ENCODE data around the gene IRS1.

Gene IRS1

DNA sequence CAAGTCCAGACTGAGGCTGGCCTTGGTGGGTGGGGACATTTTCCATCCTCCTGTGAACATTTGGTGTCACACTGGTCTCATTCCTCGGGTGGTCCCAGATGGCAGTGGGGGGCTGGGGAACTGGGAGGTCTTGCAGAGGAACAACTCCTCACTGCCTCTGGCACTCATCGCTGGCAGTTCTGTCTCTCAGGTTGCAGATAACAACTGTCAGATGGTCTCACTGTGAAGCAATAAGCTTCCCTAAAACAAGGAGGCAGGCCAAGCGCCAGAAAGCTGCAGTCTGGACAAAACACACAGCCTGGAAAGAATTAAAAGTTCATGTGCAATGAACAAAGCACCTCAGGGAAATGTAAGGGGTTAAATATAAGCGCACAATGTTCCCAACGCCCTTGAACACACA is 78.1 kb downstream of the IRS1 start:
- no peaks in the 10 kb centered on the region for H4K20me1 ChIP-seq (ENCODE audit: low read depth, low read length)
- H3K9ac ChIP-seq (ENCODE audit: low read length) = no peak overlapping the region
- no peaks in the 10 kb centered on the region for H3K9me3 ChIP-seq (ENCODE audit: insufficient read depth, low read length)
- H2AFZ ChIP-seq (ENCODE audit: low read depth, low read length, severe bottlenecking) = no peak overlapping the region
- H3K27ac ChIP-seq (ENCODE audit: low read depth, low read length) = no peak overlapping the region
- no peaks in the 10 kb centered on the region for H3K36me3 ChIP-seq (ENCODE audit: low read length)
- H3K4me2 ChIP-seq (ENCODE audit: low read depth, low read length, poor library complexity, severe bottlenecking) = no peak overlapping the region
- TF ChIP-seq, protein P1, sequence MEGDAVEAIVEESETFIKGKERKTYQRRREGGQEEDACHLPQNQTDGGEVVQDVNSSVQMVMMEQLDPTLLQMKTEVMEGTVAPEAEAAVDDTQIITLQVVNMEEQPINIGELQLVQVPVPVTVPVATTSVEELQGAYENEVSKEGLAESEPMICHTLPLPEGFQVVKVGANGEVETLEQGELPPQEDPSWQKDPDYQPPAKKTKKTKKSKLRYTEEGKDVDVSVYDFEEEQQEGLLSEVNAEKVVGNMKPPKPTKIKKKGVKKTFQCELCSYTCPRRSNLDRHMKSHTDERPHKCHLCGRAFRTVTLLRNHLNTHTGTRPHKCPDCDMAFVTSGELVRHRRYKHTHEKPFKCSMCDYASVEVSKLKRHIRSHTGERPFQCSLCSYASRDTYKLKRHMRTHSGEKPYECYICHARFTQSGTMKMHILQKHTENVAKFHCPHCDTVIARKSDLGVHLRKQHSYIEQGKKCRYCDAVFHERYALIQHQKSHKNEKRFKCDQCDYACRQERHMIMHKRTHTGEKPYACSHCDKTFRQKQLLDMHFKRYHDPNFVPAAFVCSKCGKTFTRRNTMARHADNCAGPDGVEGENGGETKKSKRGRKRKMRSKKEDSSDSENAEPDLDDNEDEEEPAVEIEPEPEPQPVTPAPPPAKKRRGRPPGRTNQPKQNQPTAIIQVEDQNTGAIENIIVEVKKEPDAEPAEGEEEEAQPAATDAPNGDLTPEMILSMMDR (IDR thresholded peaks at IDR 0.05; ENCODE audit: insufficient read depth, low read length, poor library complexity, severe bottlenecking) = no peak
- TF ChIP-seq EZH2phosphoT487 (conservative IDR thresholded peaks at IDR 0.05; ENCODE audit: low read length) = no peak
- H3K27me3 ChIP-seq (ENCODE audit: low read length) = no peaks in the 10 kb centered on the region
- H3K9me2 ChIP-seq (replicated peaks; ENCODE audit: insufficient read depth, low read length) = no peaks in the 10 kb centered on the region
- no peak overlapping the region for H3K4me3 ChIP-seq (ENCODE audit: insufficient read depth, low read length, poor library complexity, severe bottlenecking)
- H3F3A ChIP-seq (ENCODE audit: insufficient read depth) = no peaks in the 10 kb centered on the region
- no peaks in the 10 kb centered on the region for H3K79me2 ChIP-seq (ENCODE audit: insufficient read depth, low read length)

DNA sequence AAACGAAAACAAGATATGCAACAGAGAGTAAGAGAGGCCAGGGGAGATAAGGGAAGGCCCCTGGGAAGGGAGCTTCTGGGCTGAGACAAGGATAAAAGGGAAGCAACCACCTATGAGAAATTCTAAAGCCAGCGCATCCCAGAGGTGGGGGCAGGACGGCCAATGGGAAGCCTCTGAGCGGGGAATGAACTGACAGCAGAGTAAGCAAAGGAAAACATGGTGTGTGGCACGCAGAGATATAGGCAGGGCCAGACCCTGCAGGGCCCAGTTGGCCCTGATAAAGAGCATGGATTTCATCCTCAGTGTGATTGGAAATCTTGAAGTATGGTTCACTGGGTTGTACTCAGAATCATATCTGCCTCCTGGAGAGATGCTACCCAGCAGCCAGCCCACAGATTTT is 78.7 kb downstream of the IRS1 start:
- Histone ChIP-seq H3K79me2 (ENCODE audit: insufficient read depth, low read length) (no peaks in the 10 kb centered on the region), H3F3A (ENCODE audit: insufficient read depth) (0 out of 2 replicates have a peak, but pooled peaks cover 2% of the 10 kb centered on the region), H3K27ac (ENCODE audit: low read depth, low read length) (no peak overlapping the region), H2AFZ (ENCODE audit: low read depth, low read length, severe bottlenecking) (no peak overlapping the region), H3K36me3 (ENCODE audit: low read length) (no peaks in the 10 kb centered on the region), H4K20me1 (ENCODE audit: low read depth, low read length) (no peaks in the 10 kb centered on the region), H3K4me3 (ENCODE audit: insufficient read depth, low read length, poor library complexity, severe bottlenecking) (no peak overlapping the region), H3K9ac (ENCODE audit: low read length) (no peak overlapping the region), H3K9me2 (replicated peaks; ENCODE audit: insufficient read depth, low read length) (no peaks in the 10 kb centered on the region), H3K9me3 (ENCODE audit: insufficient read depth, low read length) (no peaks in the 10 kb centered on the region), H3K4me2 (ENCODE audit: low read depth, low read length, poor library complexity, severe bottlenecking) (no peak overlapping the region), H3K27me3 (ENCODE audit: low read length) (no peaks in the 10 kb centered on the region)
- TF ChIP-seq, protein P1 (IDR thresholded peaks at IDR 0.05; ENCODE audit: insufficient read depth, low read length, poor library complexity, severe bottlenecking) = no peak
- no peak for TF ChIP-seq EZH2phosphoT487 (conservative IDR thresholded peaks at IDR 0.05; ENCODE audit: low read length)

DNA sequence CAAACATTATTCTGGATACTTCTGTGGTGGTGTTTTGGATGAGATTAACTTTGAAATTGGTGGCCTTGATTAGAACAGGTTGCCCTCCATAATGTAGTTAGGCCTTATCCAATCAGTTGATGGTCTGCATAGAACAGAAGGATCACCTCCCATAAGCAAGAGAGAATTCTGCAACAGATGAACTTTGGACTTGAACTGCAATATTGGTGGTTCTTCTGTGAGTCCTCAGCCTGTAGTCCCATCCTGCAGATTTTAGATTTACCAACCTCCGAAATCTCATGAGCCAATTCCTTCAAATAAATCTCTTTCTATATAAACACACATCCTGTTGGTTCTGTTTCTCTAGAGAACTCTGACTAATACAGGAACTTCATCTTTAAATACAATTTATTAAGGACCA is 81.9 kb downstream of the IRS1 start:
- H2AFZ ChIP-seq (ENCODE audit: low read depth, low read length, severe bottlenecking) = no peak overlapping the region
- H3K9ac ChIP-seq (ENCODE audit: low read length) = no peak overlapping the region
- H3K36me3 ChIP-seq (ENCODE audit: low read length) = no peaks in the 10 kb centered on the region
- H3F3A ChIP-seq (ENCODE audit: insufficient read depth) = 0 out of 2 replicates have a peak, but pooled peaks cover 3% of the 10 kb centered on the region
- H3K27ac ChIP-seq (ENCODE audit: low read depth, low read length) = no peak overlapping the region
- H3K79me2 ChIP-seq (ENCODE audit: insufficient read depth, low read length) = no peaks in the 10 kb centered on the region
- H4K20me1 ChIP-seq (ENCODE audit: low read depth, low read length) = no peaks in the 10 kb centered on the region
- H3K4me3 ChIP-seq (ENCODE audit: insufficient read depth, low read length, poor library complexity, severe bottlenecking) = no peak overlapping the region
- H3K27me3 ChIP-seq (ENCODE audit: low read length) = no peaks in the 10 kb centered on the region
- TF ChIP-seq, protein P1 (IDR thresholded peaks at IDR 0.05; ENCODE audit: insufficient read depth, low read length, poor library complexity, severe bottlenecking) = no peak
- TF ChIP-seq EZH2phosphoT487 (conservative IDR thresholded peaks at IDR 0.05; ENCODE audit: low read length) = no peak
- no peak overlapping the region for H3K4me2 ChIP-seq (ENCODE audit: low read depth, low read length, poor library complexity, severe bottlenecking)
- no peaks in the 10 kb centered on the region for H3K9me3 ChIP-seq (ENCODE audit: insufficient read depth, low read length)
- H3K9me2 ChIP-seq (replicated peaks; ENCODE audit: insufficient read depth, low read length) = no peaks in the 10 kb centered on the region

All from SU-DHL-6 (cell line).